Measurements from ENCODE around the gene NAV2.
A peak's percentile ranks its signal among the peaks of the same experiment; 100 is the strongest.

Gene NAV2

GRCh38 chr11:20066013-20066782, 353.6 kb downstream of the NAV2 start:
- peak in 1 of 3 donors; percentile 8 for DNase-seq
- Histone ChIP-seq H3K27ac (ENCODE audit: insufficient read depth in 1 of 2, low read depth in 1 of 2, low read length in 2 of 2, poor library complexity in 1 of 2, severe bottlenecking in 2 of 2) (no peak overlapping the region), H3K9me3 (ENCODE audit: control extremely low read depth in 1 of 5, control insufficient read depth in 4 of 5, insufficient read depth in 2 of 5, low read depth in 1 of 5, low read length in 4 of 5) (no peaks in the 10 kb centered on the region), H3K4me3 (ENCODE audit: control insufficient read depth in 1 of 7, extremely low read depth in 1 of 7, insufficient read depth in 4 of 7, low read depth in 2 of 7, low read length in 6 of 7) (peak overlapping the region in 5 of 7 experiments; percentile 4 to 77 (median 25)), H3K4me1 (ENCODE audit: control extremely low read depth in 1 of 4, control insufficient read depth in 4 of 4, insufficient read depth in 4 of 4, low read length in 3 of 4) (peaks cover 0 to 7% (median 0%) of the 10 kb centered on the region in 4 experiments), H3K36me3 (ENCODE audit: control insufficient read depth in 4 of 4, insufficient read depth in 4 of 4, low read length in 3 of 4) (no peaks in the 10 kb centered on the region), H3K27me3 (replicated peaks in 2 of 5; ENCODE audit: control insufficient read depth in 4 of 5, insufficient read depth in 5 of 5, low read length in 4 of 5) (no peaks in the 10 kb centered on the region)
- WGBS (ENCODE audit: insufficient coverage): 78% methylated on average over 4 of the region's 5 CpGs
- POLR2A ChIA-PET: no interaction called here
- CTCF ChIA-PET: no interaction called here

GRCh38 chr11:20066783-20067156, 354.1 kb downstream of the NAV2 start:
- Histone ChIP-seq H3K4me3 (ENCODE audit: control insufficient read depth in 1 of 7, extremely low read depth in 1 of 7, insufficient read depth in 4 of 7, low read depth in 2 of 7, low read length in 6 of 7) (peak overlapping the region in 5 of 7 experiments; percentile 4 to 77 (median 25)), H3K27me3 (replicated peaks in 2 of 5; ENCODE audit: control insufficient read depth in 4 of 5, insufficient read depth in 5 of 5, low read length in 4 of 5) (no peaks in the 10 kb centered on the region), H3K4me1 (ENCODE audit: control extremely low read depth in 1 of 4, control insufficient read depth in 4 of 4, insufficient read depth in 4 of 4, low read length in 3 of 4) (peaks cover 0 to 7% (median 0%) of the 10 kb centered on the region in 4 experiments), H3K9me3 (ENCODE audit: control extremely low read depth in 1 of 5, control insufficient read depth in 4 of 5, insufficient read depth in 2 of 5, low read depth in 1 of 5, low read length in 4 of 5) (no peaks in the 10 kb centered on the region), H3K27ac (ENCODE audit: insufficient read depth in 1 of 2, low read depth in 1 of 2, low read length in 2 of 2, poor library complexity in 1 of 2, severe bottlenecking in 2 of 2) (no peak overlapping the region), H3K36me3 (ENCODE audit: control insufficient read depth in 4 of 4, insufficient read depth in 4 of 4, low read length in 3 of 4) (no peaks in the 10 kb centered on the region)
- CTCF ChIA-PET: no interaction called here
- DNase-seq: peak in 2 of 3 donors; percentile 6 to 26
- WGBS (ENCODE audit: insufficient coverage): no CpG with 5 or more reads among the region's 3 CpGs
- POLR2A ChIA-PET: no interaction called here

DNA sequence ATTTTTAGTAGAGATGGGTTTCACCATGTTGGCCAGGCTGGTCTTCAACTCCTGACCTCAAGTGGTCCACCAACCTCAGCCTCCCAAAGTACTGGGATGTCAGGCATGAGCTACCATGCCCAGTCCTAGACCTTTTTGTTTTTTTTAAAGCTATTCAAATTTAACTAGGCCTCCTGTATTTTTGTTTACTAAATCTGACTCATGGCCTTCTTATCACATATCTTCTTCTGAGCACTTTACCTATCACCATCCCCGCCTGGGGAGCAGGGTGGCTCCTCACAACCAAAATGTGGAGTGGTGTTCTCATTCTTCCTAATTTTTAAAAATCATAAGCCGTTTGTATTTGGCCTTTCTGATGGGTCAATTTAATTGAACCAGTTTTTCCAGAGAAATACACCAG, 355.0 kb downstream of the NAV2 start:
- ChIA-PET CTCF (no interaction called here), POLR2A (no interaction called here)
- peaks cover 0 to 7% (median 0%) of the 10 kb centered on the region in 4 experiments for H3K4me1 ChIP-seq (ENCODE audit: control extremely low read depth in 1 of 4, control insufficient read depth in 4 of 4, insufficient read depth in 4 of 4, low read length in 3 of 4)
- H3K36me3 ChIP-seq (ENCODE audit: control insufficient read depth in 4 of 4, insufficient read depth in 4 of 4, low read length in 3 of 4): no peaks in the 10 kb centered on the region
- H3K9me3 ChIP-seq (ENCODE audit: control extremely low read depth in 1 of 5, control insufficient read depth in 4 of 5, insufficient read depth in 2 of 5, low read depth in 1 of 5, low read length in 4 of 5): no peaks in the 10 kb centered on the region
- no peak overlapping the region for H3K27ac ChIP-seq (ENCODE audit: insufficient read depth in 1 of 2, low read depth in 1 of 2, low read length in 2 of 2, poor library complexity in 1 of 2, severe bottlenecking in 2 of 2)
- no peak overlapping the region for H3K4me3 ChIP-seq (ENCODE audit: control insufficient read depth in 1 of 7, extremely low read depth in 1 of 7, insufficient read depth in 4 of 7, low read depth in 2 of 7, low read length in 6 of 7)
- WGBS (ENCODE audit: insufficient coverage): 100% methylated on average over 2 of the region's 2 CpGs
- no peaks in the 10 kb centered on the region for H3K27me3 ChIP-seq (replicated peaks in 2 of 5; ENCODE audit: control insufficient read depth in 4 of 5, insufficient read depth in 5 of 5, low read length in 4 of 5)
- no peak for DNase-seq

GRCh38 chr11:20068691-20069090, 356.1 kb downstream of the NAV2 start:
- H3K4me1 ChIP-seq (ENCODE audit: control extremely low read depth in 1 of 4, control insufficient read depth in 4 of 4, insufficient read depth in 4 of 4, low read length in 3 of 4): peaks cover 0 to 7% (median 0%) of the 10 kb centered on the region in 4 experiments
- no peaks in the 10 kb centered on the region for H3K36me3 ChIP-seq (ENCODE audit: control insufficient read depth in 4 of 4, insufficient read depth in 4 of 4, low read length in 3 of 4)
- H3K4me3 ChIP-seq (ENCODE audit: control insufficient read depth in 1 of 7, extremely low read depth in 1 of 7, insufficient read depth in 4 of 7, low read depth in 2 of 7, low read length in 6 of 7): no peak overlapping the region
- WGBS (ENCODE audit: insufficient coverage): 100% methylated on average over 1 of the region's 2 CpGs
- no peaks in the 10 kb centered on the region for H3K27me3 ChIP-seq (replicated peaks in 2 of 5; ENCODE audit: control insufficient read depth in 4 of 5, insufficient read depth in 5 of 5, low read length in 4 of 5)
- CTCF ChIA-PET: interaction anchor here (1.5 kb wide), 1 partner anchor 14 kb away, joined by 3 read pairs; no protein-coding TSS in a partner anchor
- no peaks in the 10 kb centered on the region for H3K9me3 ChIP-seq (ENCODE audit: control extremely low read depth in 1 of 5, control insufficient read depth in 4 of 5, insufficient read depth in 2 of 5, low read depth in 1 of 5, low read length in 4 of 5)
- no peak overlapping the region for H3K27ac ChIP-seq (ENCODE audit: insufficient read depth in 1 of 2, low read depth in 1 of 2, low read length in 2 of 2, poor library complexity in 1 of 2, severe bottlenecking in 2 of 2)
- DNase-seq: no peak
- POLR2A ChIA-PET: no interaction called here

DNA sequence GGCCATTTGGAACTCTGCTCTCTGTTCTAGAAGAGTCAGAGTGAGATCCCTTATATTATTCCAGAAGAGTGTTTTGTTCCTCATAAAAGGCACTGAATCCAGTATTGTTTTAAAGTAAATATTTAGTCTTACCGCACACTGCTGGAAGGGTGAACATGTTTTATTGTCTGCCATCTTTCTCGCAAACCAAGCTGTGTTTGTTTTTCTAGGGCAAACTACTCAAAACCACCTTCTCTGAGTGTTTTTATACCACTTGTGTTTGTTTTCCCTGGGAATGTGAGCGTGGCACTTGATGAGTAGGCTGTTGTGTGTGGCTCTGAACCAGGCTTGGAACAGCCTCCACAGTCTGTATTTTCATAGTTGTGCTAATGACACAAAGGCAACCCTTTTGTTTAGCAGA, 357.8 kb downstream of the NAV2 start:
- no peak overlapping the region for H3K4me3 ChIP-seq (ENCODE audit: control insufficient read depth in 1 of 7, extremely low read depth in 1 of 7, insufficient read depth in 4 of 7, low read depth in 2 of 7, low read length in 6 of 7)
- no peak overlapping the region for H3K27ac ChIP-seq (ENCODE audit: insufficient read depth in 1 of 2, low read depth in 1 of 2, low read length in 2 of 2, poor library complexity in 1 of 2, severe bottlenecking in 2 of 2)
- WGBS (ENCODE audit: insufficient coverage): 100% methylated on average over 1 of the region's 3 CpGs
- no peak for DNase-seq
- no peaks in the 10 kb centered on the region for H3K36me3 ChIP-seq (ENCODE audit: control insufficient read depth in 4 of 4, insufficient read depth in 4 of 4, low read length in 3 of 4)
- no peaks in the 10 kb centered on the region for H3K27me3 ChIP-seq (replicated peaks in 2 of 5; ENCODE audit: control insufficient read depth in 4 of 5, insufficient read depth in 5 of 5, low read length in 4 of 5)
- peaks cover 0 to 7% (median 0%) of the 10 kb centered on the region in 4 experiments for H3K4me1 ChIP-seq (ENCODE audit: control extremely low read depth in 1 of 4, control insufficient read depth in 4 of 4, insufficient read depth in 4 of 4, low read length in 3 of 4)
- ChIA-PET CTCF (no interaction called here), POLR2A (no interaction called here)
- H3K9me3 ChIP-seq (ENCODE audit: control extremely low read depth in 1 of 5, control insufficient read depth in 4 of 5, insufficient read depth in 2 of 5, low read depth in 1 of 5, low read length in 4 of 5): peaks cover 0 to 2% (median 0%) of the 10 kb centered on the region in 5 experiments

DNA sequence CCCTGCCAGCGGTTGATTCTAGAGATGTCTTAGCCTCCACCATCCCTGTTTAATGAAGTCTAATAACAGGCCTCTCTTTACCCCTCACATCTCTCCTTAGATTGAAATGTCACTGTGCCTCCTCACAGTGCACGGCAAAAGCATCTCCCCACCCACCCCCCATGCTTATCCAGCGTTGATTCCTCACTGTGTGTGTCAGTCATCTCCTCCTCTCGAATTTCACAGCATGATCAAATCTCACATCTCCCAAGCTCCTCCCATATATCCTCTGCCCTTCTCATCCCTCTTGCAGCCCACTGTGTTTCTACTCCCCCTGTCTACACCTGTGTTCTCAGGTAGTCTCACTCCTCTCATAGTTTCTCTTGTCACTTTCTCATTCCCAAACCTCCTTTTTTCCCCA, 363.0 kb downstream of the NAV2 start:
- H3K4me1 ChIP-seq (ENCODE audit: control extremely low read depth in 1 of 4, control insufficient read depth in 4 of 4, insufficient read depth in 4 of 4, low read length in 3 of 4): no peaks in the 10 kb centered on the region
- POLR2A ChIA-PET: no interaction called here
- CTCF ChIA-PET: interaction anchor here (1.3 kb wide), 1 partner anchor 53 kb away, joined by 3 read pairs; no protein-coding TSS in a partner anchor
- peaks cover 0 to 2% (median 0%) of the 10 kb centered on the region in 5 experiments for H3K9me3 ChIP-seq (ENCODE audit: control extremely low read depth in 1 of 5, control insufficient read depth in 4 of 5, insufficient read depth in 2 of 5, low read depth in 1 of 5, low read length in 4 of 5)
- H3K27me3 ChIP-seq (replicated peaks in 2 of 5; ENCODE audit: control insufficient read depth in 4 of 5, insufficient read depth in 5 of 5, low read length in 4 of 5): no peaks in the 10 kb centered on the region
- no peak overlapping the region for H3K27ac ChIP-seq (ENCODE audit: insufficient read depth in 1 of 2, low read depth in 1 of 2, low read length in 2 of 2, poor library complexity in 1 of 2, severe bottlenecking in 2 of 2)
- no peak for DNase-seq
- no peak overlapping the region for H3K4me3 ChIP-seq (ENCODE audit: control insufficient read depth in 1 of 7, extremely low read depth in 1 of 7, insufficient read depth in 4 of 7, low read depth in 2 of 7, low read length in 6 of 7)
- 94% methylated on average over 4 of the region's 4 CpGs for WGBS (ENCODE audit: insufficient coverage)
- H3K36me3 ChIP-seq (ENCODE audit: control insufficient read depth in 4 of 4, insufficient read depth in 4 of 4, low read length in 3 of 4): no peaks in the 10 kb centered on the region

DNA sequence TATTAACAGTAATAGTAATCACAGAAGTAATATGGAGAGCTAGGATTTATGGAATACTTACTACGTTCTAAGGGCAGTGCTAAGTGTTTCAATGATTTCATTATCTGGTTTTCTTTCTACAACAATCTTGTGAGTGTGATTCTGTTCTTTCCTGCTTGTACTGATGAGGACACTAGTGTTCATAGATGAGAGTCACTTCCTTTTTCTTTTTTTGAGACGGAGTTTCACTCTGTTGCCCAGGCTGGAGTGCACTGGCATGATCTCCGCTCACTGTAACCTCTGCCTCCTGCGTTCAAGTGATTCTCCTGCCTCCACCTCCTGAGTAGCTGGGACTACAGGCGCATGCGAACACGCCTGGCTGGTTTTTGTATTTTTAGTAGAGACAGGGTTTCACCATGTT, 366.2 kb downstream of the NAV2 start:
- DNase-seq: no peak
- Histone ChIP-seq H3K27ac (ENCODE audit: insufficient read depth in 1 of 2, low read depth in 1 of 2, low read length in 2 of 2, poor library complexity in 1 of 2, severe bottlenecking in 2 of 2) (no peak overlapping the region), H3K27me3 (replicated peaks in 2 of 5; ENCODE audit: control insufficient read depth in 4 of 5, insufficient read depth in 5 of 5, low read length in 4 of 5) (peaks cover 0 to 2% (median 0%) of the 10 kb centered on the region in 5 experiments), H3K4me3 (ENCODE audit: control insufficient read depth in 1 of 7, extremely low read depth in 1 of 7, insufficient read depth in 4 of 7, low read depth in 2 of 7, low read length in 6 of 7) (no peak overlapping the region), H3K4me1 (ENCODE audit: control extremely low read depth in 1 of 4, control insufficient read depth in 4 of 4, insufficient read depth in 4 of 4, low read length in 3 of 4) (no peaks in the 10 kb centered on the region), H3K36me3 (ENCODE audit: control insufficient read depth in 4 of 4, insufficient read depth in 4 of 4, low read length in 3 of 4) (no peaks in the 10 kb centered on the region), H3K9me3 (ENCODE audit: control extremely low read depth in 1 of 5, control insufficient read depth in 4 of 5, insufficient read depth in 2 of 5, low read depth in 1 of 5, low read length in 4 of 5) (peaks cover 0 to 2% (median 0%) of the 10 kb centered on the region in 5 experiments)
- ChIA-PET POLR2A (no interaction called here), CTCF (no interaction called here)
- WGBS (ENCODE audit: insufficient coverage): 100% methylated on average over 7 of the region's 7 CpGs
